HL-60/S4 treated with phorbol 12-myristate 13-acetate at 8.2 ng/mL for 4 days and 3 days (cell line): ENCODE results near the gene PPP1R9B.

Experiments used
- in situ Hi-C: fragments of 300-500 bp; cut with MboI; formaldehyde crosslinking; loops from 2 replicates; pipeline ENCODE4 v1.15.0; 2022; ENCODE audit warnings: low sequenced_read_pairs

PPP1R9B gene, protein sequence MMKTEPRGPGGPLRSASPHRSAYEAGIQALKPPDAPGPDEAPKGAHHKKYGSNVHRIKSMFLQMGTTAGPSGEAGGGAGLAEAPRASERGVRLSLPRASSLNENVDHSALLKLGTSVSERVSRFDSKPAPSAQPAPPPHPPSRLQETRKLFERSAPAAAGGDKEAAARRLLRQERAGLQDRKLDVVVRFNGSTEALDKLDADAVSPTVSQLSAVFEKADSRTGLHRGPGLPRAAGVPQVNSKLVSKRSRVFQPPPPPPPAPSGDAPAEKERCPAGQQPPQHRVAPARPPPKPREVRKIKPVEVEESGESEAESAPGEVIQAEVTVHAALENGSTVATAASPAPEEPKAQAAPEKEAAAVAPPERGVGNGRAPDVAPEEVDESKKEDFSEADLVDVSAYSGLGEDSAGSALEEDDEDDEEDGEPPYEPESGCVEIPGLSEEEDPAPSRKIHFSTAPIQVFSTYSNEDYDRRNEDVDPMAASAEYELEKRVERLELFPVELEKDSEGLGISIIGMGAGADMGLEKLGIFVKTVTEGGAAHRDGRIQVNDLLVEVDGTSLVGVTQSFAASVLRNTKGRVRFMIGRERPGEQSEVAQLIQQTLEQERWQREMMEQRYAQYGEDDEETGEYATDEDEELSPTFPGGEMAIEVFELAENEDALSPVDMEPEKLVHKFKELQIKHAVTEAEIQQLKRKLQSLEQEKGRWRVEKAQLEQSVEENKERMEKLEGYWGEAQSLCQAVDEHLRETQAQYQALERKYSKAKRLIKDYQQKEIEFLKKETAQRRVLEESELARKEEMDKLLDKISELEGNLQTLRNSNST

DNA sequence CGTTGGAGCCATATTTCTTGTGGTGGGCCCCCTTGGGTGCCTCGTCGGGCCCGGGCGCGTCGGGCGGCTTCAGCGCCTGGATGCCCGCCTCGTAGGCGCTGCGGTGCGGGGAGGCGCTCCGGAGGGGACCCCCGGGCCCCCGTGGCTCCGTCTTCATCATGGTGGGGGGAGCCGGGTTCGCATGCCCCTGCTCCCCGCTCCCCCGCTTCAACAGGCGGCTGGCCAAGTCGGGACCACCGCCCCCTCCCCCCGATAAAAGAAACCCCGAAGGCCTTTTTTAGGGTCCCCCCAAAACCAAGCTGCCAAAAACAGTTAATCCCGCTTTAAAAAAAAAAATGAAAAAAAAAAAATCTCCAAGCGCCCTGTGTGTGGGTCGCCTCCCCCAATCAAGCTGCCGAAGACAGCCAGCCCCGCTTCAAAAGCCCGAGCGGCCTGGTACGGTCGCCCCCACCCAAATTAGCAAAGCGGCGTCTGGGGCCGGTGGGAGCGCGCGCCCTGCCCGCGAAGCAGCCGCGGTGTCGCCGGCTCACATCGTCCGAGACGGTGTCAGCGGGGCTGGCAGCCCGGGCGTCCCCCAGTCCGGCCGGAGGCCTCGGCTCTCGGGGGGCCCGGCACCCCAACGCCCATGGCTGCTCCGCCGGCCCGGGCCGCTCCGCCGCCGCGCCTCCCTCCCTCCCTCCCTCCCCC is at the start of gene PPP1R9B:
Gene PPP1R9B (minus strand): TSS at position 324 of the 687 bp plus-strand sequence. CDS start 164 bp downstream, at position 160.
- in situ Hi-C loops, result no loop called here

DNA sequence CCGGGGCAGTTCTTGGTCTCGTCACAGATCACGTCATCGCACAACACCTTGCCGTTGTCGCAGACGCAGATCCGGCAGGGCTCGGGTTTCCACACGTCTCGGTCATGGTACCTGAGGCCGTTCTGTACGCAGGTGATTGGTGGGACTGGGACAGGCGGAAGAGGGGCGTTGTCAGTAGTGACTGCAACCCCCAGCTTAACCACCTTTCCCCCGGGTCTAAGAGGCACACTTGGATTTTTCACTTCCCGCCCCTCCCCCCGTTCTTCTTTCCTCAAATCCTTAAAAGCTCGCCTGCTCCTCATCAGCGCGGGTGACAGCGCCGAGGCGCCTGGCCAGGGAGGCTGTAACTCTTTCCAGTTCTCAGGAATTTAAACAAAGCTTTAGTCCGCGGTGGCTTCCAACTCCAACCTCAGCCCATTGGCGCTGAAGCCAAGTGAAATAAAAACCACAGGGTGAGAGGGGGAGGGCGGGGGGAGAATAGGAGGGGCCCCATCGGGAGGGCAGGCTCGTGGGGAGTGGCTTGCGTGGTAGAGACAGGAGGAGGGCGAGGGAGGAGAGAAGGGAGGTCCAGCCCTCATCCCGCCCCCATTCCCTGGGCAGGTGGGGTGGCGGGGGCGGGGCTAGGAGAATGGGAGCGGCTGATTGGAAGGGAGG is 49.5 kb upstream of the PPP1R9B start:
- in situ Hi-C loops, result loop anchor here (10.0 kb wide), 1 partner anchor 95 kb away; no protein-coding TSS in a partner anchor

DNA sequence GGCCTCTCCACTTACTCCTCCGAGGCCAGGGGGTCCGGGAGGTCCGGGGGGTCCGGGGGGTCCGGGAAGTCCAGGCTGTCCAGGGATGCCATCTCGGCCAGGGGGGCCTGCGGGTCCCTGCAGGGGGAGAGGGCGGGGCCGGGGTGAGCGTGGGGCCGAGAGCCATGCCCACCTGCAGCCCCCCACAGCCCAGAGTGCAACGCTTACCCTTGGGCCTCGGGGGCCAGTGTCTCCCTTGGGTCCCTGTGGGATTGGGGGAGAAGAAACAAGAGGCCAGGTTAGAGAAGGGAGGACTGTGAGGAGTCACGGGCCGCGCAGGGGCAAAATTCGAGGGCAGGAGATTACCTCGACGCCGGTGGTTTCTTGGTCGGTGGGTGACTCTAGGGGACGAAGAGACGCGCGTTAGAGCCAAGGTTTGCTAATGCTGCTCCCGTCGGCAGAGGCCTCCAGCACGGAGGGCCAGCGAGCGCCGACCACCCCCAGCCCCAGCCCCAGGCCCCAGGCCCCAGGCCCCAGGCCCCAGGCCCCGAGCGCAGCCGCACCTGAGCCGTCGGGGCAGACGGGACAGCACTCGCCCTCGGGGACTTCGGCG is 48.8 kb upstream of the PPP1R9B start:
- in situ Hi-C loops, result loop anchor here (10.0 kb wide), 1 partner anchor 95 kb away; no protein-coding TSS in a partner anchor

DNA sequence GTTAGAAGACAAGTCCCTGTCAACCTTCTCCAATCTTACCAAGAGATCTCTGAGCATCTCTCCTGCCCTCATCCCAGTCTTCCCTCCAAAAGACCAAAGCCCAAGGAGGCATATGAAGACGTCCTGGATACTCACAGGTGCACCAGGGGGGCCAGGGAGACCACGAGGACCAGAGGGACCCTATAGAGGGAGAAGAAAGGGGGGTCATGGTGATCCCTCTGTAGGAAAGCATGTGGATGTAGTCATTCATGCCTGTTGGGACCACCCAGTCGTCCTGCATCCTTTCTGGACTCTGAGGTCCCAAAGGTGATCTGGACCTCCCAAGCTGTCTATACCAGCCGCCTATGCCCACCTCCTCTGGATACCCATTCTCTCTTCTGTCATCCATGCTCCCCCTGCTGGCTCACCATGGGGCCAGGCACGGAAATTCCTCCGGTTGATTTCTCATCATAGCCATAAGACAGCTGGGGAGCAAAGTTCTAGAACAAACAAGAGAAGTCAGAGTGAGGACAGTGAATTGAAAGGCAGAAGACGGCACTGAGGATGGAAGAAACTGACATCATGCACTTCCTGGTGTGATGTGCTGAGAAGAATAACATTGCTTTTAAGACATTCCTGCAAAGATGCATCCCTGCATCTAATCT is 47.7 kb upstream of the PPP1R9B start:
- in situ Hi-C loops, result loop anchor here (10.0 kb wide), 1 partner anchor 97 kb away; no protein-coding TSS in a partner anchor

DNA sequence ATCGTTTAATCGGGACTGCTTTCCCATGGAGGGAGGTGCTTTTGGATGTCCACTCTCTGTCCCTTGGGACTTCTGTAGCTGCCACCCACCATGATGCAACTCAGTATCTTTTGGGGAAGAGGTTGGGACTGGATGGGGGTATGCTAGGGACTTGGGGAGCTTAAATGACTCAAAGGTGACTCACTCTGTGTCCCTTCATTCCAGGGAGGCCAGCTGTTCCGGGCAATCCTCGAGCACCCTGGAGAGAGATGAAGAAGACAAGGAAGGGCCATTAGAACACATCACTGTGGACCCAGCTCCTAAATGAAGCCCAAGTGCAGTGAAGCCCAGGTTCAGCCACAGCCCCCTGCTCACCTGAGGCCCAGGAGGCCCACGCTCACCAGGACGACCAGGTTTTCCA is 46.3 kb upstream of the PPP1R9B start:
- in situ Hi-C loops, result loop anchor here (10.0 kb wide), 1 partner anchor 98 kb away; no protein-coding TSS in a partner anchor

DNA sequence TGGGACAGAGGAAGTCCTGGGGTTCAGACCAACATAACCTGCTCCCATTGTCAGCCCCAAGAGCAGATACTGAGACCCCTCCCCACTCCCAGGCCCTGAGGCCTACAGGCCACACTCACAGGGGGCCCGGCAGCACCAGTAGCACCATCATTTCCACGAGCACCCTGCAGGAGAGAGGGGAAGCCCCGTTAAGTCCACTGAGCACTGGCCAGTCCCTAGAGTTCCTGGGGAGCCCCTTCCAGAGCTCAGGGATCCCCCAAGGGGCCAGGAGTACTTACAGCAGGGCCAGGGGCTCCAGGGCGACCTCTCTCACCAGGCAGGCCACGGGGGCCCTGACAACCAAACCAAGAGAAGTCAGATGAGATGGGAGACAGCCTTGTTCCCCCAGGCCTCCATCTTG is 45.6 kb upstream of the PPP1R9B start:
- in situ Hi-C loops, result loop anchor here (10.0 kb wide), 1 partner anchor 99 kb away; no protein-coding TSS in a partner anchor

DNA sequence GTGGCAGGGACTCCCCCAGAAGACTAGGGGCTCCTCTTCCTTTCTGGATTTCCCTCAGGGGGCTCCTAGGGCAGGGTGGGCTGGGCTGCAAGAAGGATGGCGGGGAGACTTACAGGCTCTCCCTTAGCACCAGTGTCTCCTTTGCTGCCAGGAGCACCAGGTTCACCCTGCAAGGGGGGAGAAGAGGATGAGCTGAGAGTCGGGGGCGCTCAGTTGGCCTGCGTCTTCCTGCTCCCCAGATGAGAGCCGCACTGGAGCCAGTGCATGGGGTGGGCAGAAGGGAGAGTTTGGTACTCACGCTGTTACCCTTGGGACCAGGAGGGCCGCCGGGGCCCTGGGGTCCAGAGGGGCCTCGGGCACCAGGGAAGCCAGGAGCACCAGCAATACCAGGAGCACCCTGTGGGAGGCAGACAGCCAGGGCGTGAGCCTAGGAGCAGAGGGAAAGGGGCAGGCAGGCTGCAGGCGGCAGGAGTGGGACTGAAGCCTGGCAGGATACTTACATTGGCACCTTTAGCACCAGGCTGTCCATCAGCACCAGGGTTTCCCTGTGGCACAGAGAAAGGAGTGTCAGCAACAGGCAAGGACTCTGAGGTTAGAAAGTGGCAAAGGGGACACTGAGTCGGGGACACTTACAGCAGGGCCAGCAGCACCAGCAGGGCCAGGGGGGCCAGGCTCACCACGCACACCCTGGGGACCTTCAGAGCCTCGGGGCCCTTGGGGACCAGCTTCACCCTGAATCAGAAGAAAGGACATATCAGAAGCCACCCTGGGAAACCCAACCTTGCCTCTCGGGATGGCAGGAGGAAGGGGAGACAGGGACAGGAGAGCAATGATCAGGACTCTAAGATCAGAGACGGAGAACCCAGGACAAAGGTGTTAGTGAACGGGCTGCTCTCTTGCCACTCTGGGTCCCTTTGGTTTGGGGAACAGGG is 44.7 kb upstream of the PPP1R9B start:
- in situ Hi-C loops, result loop anchor here (10.0 kb wide), 1 partner anchor 100 kb away; no protein-coding TSS in a partner anchor

DNA sequence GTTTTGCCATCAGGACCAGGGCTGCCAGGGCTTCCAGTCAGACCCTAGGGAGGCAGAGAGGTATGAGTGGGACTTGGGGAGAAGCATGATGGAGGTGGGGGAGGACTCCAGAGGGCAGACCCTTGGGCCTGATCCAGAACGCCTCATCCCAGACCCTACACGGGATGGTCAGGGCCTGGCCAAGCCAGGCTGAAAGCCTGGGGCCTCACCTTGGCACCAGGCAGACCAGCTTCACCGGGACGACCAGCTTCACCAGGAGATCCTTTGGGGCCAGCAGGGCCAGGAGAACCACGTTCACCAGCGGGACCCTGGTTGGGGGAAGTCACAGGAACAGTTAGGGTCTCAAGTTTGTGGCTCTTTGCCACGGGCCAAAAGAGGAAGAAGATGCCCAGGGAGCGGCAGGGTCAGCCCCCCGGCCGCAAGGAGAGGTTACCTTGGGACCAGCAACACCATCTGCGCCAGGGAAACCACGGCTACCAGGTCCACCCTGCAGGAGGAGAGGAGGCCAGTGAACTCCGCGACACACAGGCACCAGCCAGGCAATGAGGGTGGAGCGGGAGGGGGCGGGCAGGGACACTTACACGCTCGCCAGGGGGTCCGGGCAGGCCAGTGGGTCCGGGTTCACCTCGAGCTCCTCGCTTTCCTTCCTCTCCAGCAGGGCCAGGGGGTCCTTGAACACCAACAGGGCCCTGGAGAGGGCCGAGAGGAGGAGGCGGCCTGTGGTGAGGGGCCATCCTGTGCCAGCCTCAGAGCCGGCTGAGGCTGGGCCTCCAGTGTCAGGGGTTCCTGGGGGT is 43.9 kb upstream of the PPP1R9B start:
- in situ Hi-C loops, result loop anchor here (10.0 kb wide), 1 partner anchor 100 kb away; no protein-coding TSS in a partner anchor

DNA sequence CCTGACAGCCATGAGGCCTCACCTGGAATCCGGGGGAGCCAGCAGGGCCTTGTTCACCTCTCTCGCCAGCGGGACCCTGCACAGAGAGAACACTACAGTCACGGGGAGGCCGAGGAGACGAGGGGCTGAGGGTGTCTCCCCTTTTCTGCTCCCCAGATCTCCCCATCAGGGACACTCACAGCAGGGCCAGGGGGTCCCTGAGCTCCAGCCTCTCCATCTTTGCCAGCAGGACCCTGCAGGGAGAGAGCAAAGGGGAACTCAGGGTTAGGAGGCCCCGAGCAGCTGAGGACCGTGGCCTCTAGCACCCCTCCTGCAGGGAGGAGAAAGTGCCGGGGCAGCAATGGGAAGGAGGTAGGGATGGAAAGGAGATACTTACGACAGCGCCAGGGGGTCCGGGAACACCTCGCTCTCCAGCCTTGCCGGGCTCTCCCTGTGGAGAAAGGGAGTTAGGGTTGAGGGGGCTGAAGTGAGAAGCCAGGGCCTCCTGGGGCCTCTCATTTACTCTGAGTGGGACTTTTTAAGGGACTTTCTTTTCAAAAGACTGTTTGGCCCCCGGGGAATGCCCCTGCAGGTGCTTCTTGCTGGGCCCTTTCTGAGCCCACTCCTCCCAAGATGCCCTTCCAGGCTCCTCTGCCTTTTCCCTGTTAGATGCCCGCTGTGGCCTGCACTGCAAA is 42.3 kb upstream of the PPP1R9B start:
- in situ Hi-C loops, result loop anchor here (10.0 kb wide), 1 partner anchor 102 kb away; no protein-coding TSS in a partner anchor

DNA sequence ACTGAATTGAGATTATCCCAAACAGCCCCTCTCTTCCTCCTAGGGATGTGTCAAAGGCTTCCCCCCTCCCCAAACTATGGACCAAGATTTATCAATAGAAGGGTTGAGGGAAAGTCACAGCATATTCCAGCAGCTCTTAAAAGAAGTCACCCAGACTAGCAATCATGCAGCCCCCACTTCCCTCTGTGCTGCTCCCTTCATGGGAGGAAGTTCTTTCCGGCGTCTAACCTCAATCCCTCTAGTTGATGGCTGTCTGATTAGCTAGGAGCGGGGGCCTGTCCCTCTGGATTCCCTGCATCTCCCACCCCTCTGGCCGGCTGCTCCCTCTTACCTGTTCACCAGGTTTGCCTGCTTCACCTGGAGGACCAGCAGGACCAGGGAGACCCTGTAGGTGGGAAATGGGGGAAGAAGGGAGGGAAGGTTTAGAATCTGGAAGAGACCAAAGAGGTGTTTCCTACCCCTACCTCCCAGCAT is 41.7 kb upstream of the PPP1R9B start:
- in situ Hi-C loops, result loop anchor here (10.0 kb wide), 1 partner anchor 103 kb away; no protein-coding TSS in a partner anchor

DNA sequence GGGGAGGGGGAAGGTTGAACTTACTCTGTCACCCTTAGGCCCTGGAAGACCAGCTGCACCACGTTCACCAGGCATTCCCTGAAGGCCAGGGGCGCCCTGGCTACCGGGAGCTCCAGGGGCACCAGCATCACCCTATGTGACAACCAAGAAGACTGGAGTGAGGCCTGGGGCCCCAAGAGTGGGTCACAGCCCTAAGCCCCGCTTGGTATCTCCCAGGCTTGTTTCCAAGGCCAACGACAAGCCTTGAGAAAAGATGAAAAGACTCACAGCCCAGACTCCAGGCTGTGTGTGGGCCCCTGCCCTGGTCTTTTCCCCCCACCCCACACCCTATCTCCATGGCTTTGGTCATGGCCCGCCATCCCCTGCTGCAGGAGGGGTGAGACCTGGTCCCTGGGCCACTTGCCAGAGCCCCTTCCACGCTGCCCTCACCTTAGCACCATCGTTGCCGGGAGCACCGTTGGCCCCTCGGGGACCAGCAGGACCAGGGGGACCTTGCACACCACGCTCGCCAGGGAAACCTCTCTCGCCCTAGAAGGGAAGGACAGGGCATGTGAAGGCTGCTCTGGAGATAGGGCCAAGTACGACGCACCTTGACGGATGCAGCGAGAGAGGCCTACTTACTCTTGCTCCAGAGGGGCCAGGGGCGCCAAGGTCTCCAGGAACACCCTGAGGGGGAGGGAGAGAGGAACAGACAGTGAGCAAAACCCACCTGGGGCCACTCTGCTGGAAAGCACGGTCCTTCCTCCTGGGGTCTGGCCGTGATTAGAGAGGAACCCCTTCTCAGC is 41.1 kb upstream of the PPP1R9B start:
- in situ Hi-C loops, result loop anchor here (10.0 kb wide), 1 partner anchor 103 kb away; no protein-coding TSS in a partner anchor

DNA sequence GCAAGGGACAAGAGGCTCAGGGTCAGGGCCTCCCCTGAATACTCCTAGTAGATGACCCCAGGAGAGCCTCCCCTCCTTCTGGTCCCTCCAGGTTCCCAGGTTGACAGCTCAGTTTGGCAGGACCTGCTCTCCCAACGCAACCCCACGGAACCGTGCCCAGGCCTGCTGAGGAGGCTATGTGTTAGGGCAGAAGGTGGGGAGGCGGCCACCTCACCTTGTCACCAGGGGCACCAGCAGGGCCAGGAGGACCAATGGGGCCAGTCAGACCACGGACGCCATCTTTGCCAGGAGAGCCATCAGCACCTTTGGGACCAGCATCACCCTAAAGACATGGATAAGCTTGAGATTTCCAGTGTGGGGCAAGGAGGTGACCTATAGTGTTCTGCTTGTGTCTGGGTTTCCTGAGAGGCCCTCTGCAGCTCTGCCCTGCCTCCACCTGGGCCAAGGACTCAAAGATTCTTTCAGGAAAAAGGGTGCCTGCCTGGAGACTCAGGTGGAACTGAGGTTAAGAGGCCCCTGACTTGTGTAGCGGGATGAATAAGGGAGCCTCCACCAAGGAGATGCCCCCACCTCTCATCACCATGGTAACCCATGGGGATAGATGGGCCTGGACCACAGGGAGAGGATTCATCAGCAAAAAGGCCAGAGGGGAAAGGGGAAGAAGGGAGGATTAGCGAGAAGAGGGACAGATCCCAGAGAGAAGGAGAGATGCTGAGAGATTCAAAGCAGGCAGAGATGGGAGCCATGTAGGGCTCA is 40.3 kb upstream of the PPP1R9B start:
- in situ Hi-C loops, result loop anchor here (10.0 kb wide), 1 partner anchor 104 kb away; no protein-coding TSS in a partner anchor

DNA sequence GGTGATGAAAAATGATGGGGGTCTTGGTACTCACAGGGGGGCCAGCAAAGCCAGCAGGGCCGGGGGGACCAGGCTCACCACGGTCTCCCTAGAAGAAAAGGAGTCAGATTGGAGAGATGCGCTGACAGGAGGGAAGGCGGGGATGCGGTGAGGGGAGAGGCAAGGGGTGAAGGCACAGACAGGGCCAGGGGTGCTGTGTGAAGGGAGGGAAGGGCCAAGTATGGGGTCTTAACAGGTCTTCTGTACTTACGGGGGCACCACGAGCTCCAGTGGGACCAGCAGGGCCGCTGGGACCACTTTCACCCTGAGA is 39.8 kb upstream of the PPP1R9B start:
- in situ Hi-C loops, result loop anchor here (10.0 kb wide), 1 partner anchor 105 kb away; no protein-coding TSS in a partner anchor

DNA sequence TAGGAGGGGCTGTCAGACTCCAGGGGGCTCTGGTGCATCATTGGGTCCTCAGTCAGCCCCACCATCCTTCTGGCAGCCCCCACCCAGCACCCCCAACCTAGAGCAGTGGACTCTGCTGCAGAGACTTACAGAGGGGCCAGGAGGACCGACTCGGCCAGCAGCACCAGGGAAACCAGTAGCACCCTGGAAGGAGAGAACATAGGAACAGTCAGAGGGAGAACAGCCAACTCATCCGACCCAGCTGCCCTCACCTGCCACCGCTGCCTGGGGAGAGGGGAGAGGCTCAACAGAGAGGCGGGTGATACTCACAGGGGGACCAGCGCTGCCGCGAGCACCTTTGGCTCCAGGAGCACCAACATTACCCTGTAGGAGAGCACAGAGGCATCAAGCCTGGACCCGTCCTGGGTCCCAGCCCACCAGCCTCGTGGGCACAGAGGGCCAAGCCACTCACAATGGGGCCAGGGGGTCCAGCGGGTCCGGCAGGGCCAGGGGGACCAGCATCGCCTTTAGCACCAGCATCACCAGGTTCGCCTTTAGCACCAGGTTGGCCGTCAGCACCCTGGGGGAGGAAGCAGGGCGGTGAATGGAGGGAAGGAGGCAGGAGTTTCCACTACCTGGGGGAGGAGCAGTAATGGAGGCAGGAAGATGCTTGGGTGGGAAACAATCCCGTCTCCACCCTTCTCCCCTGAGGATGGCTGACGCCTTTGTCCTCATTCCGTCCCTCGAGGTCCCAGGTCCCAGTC is 39.2 kb upstream of the PPP1R9B start:
- in situ Hi-C loops, result loop anchor here (10.0 kb wide), 1 partner anchor 105 kb away; no protein-coding TSS in a partner anchor
